HEK293 (cell line): ENCODE results near the gene HK2.

Source experiments
- CTCF ChIA-PET: fragments of 350-600 bp; formaldehyde crosslinking; extraction: SDS; loops from one replicate; lab custom pipeline; 2021; ENCODE audit warnings: antibody characterized with exemption; lab: Yijun Ruan, JAX
- POLR2A ChIA-PET: fragments of 300-600 bp; formaldehyde crosslinking; extraction: SDS; loops from one replicate; lab custom pipeline; 2020; ENCODE audit warnings: antibody characterized with exemption, inconsistent platforms; lab: Yijun Ruan, JAX
- H3K27ac ChIP-seq: fragments of 200-500 bp; sonication (Bioruptor generic); 2 replicates; pipeline ENCODE4 v1.5.1; 2014; ENCODE audit warnings: low read depth, low read length, control low read depth, inconsistent platforms; ENCODE audit errors: extremely low read depth
- H3K36me3 ChIP-seq, 2 experiments: fragments of 200-500 bp in 1 of 2; sonication (Bioruptor generic) in 1 of 2; 1 replicate in 1 of 2; 2 replicates in 1 of 2; pipeline ENCODE4 v1.5.1; 2014 to 2017; ENCODE audit warnings: inconsistent platforms in 2 of 2, low read length in 2 of 2; ENCODE audit not compliant: control insufficient read depth in 2 of 2, insufficient read depth in 1 of 2
- H3K4me1 ChIP-seq: fragments of 200-500 bp; sonication (Bioruptor generic); 2 replicates; pipeline ENCODE4 v1.5.1; 2014; ENCODE audit warnings: mild to moderate bottlenecking, low read length, inconsistent platforms; ENCODE audit not compliant: control insufficient read depth, insufficient read depth
- H3K4me3 ChIP-seq: 2 replicates; pipeline ENCODE4 v1.5.1; 2011; ENCODE audit warnings: low read depth, mild to moderate bottlenecking, control low read depth, low read length, moderate library complexity
- H3K9me3 ChIP-seq: fragments of 200-500 bp; sonication (Bioruptor generic); 2 replicates; pipeline ENCODE4 v1.5.1; 2014; ENCODE audit warnings: low read depth, low read length, inconsistent platforms; ENCODE audit not compliant: control insufficient read depth, insufficient read depth
- ATF2 ChIP-seq: fragments of 450-650 bp; formaldehyde crosslinking; IDR thresholded peaks from 2 replicates; pipeline ENCODE4 v1.5.1; 2016; ENCODE audit warnings: missing biosample characterization, missing genetic modification characterization, low read depth
- KLF9 ChIP-seq: fragments of 450-650 bp; formaldehyde crosslinking; IDR thresholded peaks from 2 replicates; pipeline ENCODE4 v1.5.1; 2016; ENCODE audit warnings: missing biosample characterization, missing genetic modification characterization, low read depth
- PATZ1 ChIP-seq: fragments of 450-650 bp; formaldehyde crosslinking; IDR thresholded peaks from 2 replicates; pipeline ENCODE4 v1.5.1; 2016; ENCODE audit warnings: missing biosample characterization, missing genetic modification characterization
- ZBTB44 ChIP-seq: fragments of 450-650 bp; IDR thresholded peaks from 2 replicates; pipeline ENCODE4 v1.5.1; 2018; ENCODE audit warnings: missing biosample characterization, mild to moderate bottlenecking, missing genetic modification characterization
- ZBTB6 ChIP-seq: fragments of 450-650 bp; formaldehyde crosslinking; IDR thresholded peaks from 2 replicates; pipeline ENCODE4 v1.5.1; 2017; ENCODE audit warnings: missing biosample characterization, missing genetic modification characterization
- ZNF148 ChIP-seq: fragments of 450-650 bp; formaldehyde crosslinking; IDR thresholded peaks from 2 replicates; pipeline ENCODE4 v1.5.0; 2017; ENCODE audit warnings: missing biosample characterization, missing genetic modification characterization, borderline replicate concordance
- ZNF404 ChIP-seq: fragments of 450-650 bp; formaldehyde crosslinking; IDR thresholded peaks from 2 replicates; pipeline ENCODE4 v1.5.1; 2017; ENCODE audit warnings: missing biosample characterization, missing genetic modification characterization
- ZNF776 ChIP-seq: fragments of 450-650 bp; formaldehyde crosslinking; IDR thresholded peaks from 2 replicates; pipeline ENCODE4 v1.5.0; 2017; ENCODE audit warnings: missing biosample characterization, missing genetic modification characterization, borderline replicate concordance
- ZSCAN4 ChIP-seq: fragments of 450-650 bp; formaldehyde crosslinking; IDR thresholded peaks from 2 replicates; pipeline ENCODE4 v1.5.1; 2017; ENCODE audit warnings: missing biosample characterization, missing genetic modification characterization

HK2 gene

GRCh38 chr2:74862020-74862964, 28.4 kb downstream of the HK2 start (continued):
- TF ChIP-seq ZNF148 (tag by site-specific recombination) = no peak
- no peak for TF ChIP-seq ZNF776
- TF ChIP-seq ZBTB44 (tag by site-specific recombination) = no peak
- TF ChIP-seq ZNF404 (tag by site-specific recombination) = no peak
- TF ChIP-seq PATZ1 = no peak
- TF ChIP-seq ZSCAN4 = no peak
- TF ChIP-seq KLF9 (tag by site-specific recombination) = no peak

- Histone ChIP-seq H3K36me3 (no peaks in the 10 kb centered on the region; a peak in 1 of 3 replicates), H3K4me1 (peaks cover 5% of the 10 kb centered on the region), H3K4me3 (no peak overlapping the region), H3K9me3 (no peaks in the 10 kb centered on the region), H3K27ac (no peak overlapping the region)
- POLR2A ChIA-PET = no interaction called here
- TF ChIP-seq ZBTB6 (tag by site-specific recombination) (no peak), ATF2 (tag by site-specific recombination) (no peak)
- CTCF ChIA-PET = interaction anchor here (1.1 kb wide), 1 partner anchor 13 kb away, joined by 6 read pairs; no protein-coding TSS in a partner anchor
Measured at GRCh38 chr2:74863802-74864248, 29.9 kb downstream of the HK2 start.
